Mucosa of stomach (tissue), 1 donor: ENCODE data around the gene ZFAND3.
"Not testable (repeated sequence)": the region's sequence is repeated elsewhere in the genome, so short reads cannot be mapped to it uniquely, and the experiment has no call there.

ENCODE experiments used
- H3K27me3 ChIP-seq: one replicate; pipeline ENCODE4 v1.7.0; 2013; ENCODE audit warnings: mild to moderate bottlenecking, low read length; ENCODE audit not compliant: control insufficient read depth, insufficient read depth
- H3K36me3 ChIP-seq: one replicate; pipeline ENCODE4 v1.7.0; 2013; ENCODE audit warnings: low read length; ENCODE audit not compliant: control insufficient read depth, insufficient read depth
- H3K4me1 ChIP-seq: one replicate; pipeline ENCODE4 v1.7.0; 2013; ENCODE audit warnings: mild to moderate bottlenecking, low read length; ENCODE audit not compliant: control insufficient read depth, insufficient read depth
- H3K4me3 ChIP-seq: one replicate; pipeline ENCODE4 v1.7.0; 2013; ENCODE audit warnings: low read length
- H3K9ac ChIP-seq: one replicate; pipeline ENCODE4 v1.7.0; 2013; ENCODE audit warnings: mild to moderate bottlenecking, low read length, moderate library complexity
- H3K9me3 ChIP-seq: one replicate; pipeline ENCODE4 v1.7.0; 2013; ENCODE audit warnings: mild to moderate bottlenecking, low read length, moderate library complexity; ENCODE audit not compliant: control insufficient read depth
- donor health status: Pancreatic carcinoma.

The ZFAND3 gene

GRCh38 chr6:37960139-37960935, 140.8 kb downstream of the ZFAND3 start:
- Histone ChIP-seq H3K9ac (no peak overlapping the region), H3K27me3 (no peaks in the 10 kb centered on the region), H3K9me3 (no peaks in the 10 kb centered on the region), H3K36me3 (no peaks in the 10 kb centered on the region), H3K4me1 (peaks cover 9% of the 10 kb centered on the region), H3K4me3 (no peak overlapping the region)

GRCh38 chr6:37962481-37963080, 143.1 kb downstream of the ZFAND3 start:
- not testable (repeated sequence) for H3K9me3 ChIP-seq, H3K4me3 ChIP-seq, H3K9ac ChIP-seq, H3K36me3 ChIP-seq, H3K27me3 ChIP-seq
- peaks cover 10% of the 10 kb centered on the region for H3K4me1 ChIP-seq

DNA sequence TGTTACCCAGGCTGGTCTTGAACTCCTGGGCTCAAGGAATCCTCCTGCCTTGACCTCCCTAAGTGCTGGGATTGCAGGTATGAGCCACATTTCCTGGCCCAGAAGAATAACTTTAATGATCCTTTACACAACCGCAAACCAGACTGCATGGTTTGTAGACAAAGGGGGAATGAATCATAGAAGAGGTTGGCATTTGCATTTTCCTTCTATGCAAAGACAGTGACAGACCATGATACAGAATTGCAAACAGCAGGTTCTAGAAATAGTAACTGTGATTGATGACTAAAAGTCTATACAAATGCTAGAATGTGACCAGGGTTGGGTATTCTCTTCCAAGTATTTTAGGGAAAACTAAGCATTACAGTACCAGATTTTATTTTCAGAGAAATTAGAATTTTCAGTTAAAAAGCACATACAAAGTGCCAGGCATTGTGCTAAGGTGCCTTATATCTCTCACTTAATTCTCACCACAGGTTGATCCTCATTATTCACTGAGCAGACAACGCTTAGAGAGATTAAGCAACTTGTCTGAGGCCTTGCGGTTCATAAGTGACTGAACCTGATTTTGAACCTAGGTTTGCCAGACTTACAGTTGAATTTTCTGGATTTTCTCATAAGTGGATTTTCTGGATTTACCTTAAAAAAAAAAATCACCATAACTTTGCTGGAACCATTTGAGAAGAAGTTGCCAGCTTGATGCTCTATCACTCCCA, 146.6 kb downstream of the ZFAND3 start:
- H3K9ac ChIP-seq = no peak overlapping the region

GRCh38 chr6:37966801-37967200, 147.3 kb downstream of the ZFAND3 start:
- Histone ChIP-seq H3K4me3 (no peak overlapping the region), H3K27me3 (no peaks in the 10 kb centered on the region), H3K4me1 (peaks cover 10% of the 10 kb centered on the region), H3K9ac (no peak overlapping the region), H3K36me3 (no peaks in the 10 kb centered on the region), H3K9me3 (no peaks in the 10 kb centered on the region)

More for the DNA sequence above, 146.6 kb downstream of the ZFAND3 start:
- H3K9me3 ChIP-seq = no peaks in the 10 kb centered on the region
- H3K4me3 ChIP-seq = no peak overlapping the region
- no peaks in the 10 kb centered on the region for H3K36me3 ChIP-seq
- H3K4me1 ChIP-seq = peaks cover 10% of the 10 kb centered on the region
- H3K27me3 ChIP-seq = no peaks in the 10 kb centered on the region

DNA sequence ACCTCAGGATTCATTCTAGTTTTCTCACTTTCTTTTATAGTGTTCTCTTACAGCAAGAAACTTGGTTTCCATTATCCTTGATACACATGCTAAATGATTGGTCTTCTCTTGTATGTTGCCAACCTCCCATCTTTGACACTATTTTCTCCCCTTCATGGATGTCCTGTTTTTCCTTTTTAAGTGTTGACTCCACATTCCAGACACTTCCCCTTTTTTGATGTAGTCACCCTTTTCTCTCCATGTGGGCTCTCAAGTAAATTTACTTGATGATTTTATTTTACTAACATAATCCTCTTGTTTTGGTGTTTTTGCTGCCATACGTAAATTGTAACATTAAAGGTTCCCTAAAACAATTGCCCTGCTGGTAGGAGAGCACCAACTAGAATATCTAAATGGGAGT, 148.1 kb downstream of the ZFAND3 start:
- H3K36me3 ChIP-seq = no peaks in the 10 kb centered on the region
- peaks cover 10% of the 10 kb centered on the region for H3K4me1 ChIP-seq
- no peak overlapping the region for H3K9ac ChIP-seq
- no peaks in the 10 kb centered on the region for H3K27me3 ChIP-seq
- H3K9me3 ChIP-seq = no peaks in the 10 kb centered on the region
- H3K4me3 ChIP-seq = no peak overlapping the region

GRCh38 chr6:37971266-37971665, 151.7 kb downstream of the ZFAND3 start:
- Histone ChIP-seq H3K9me3 (no peaks in the 10 kb centered on the region), H3K9ac (no peak overlapping the region), H3K4me1 (no peaks in the 10 kb centered on the region), H3K36me3 (no peaks in the 10 kb centered on the region), H3K27me3 (no peaks in the 10 kb centered on the region), H3K4me3 (no peak overlapping the region)

- Histone ChIP-seq H3K36me3 (no peaks in the 10 kb centered on the region), H3K27me3 (no peaks in the 10 kb centered on the region), H3K4me3 (no peak overlapping the region), H3K4me1 (no peaks in the 10 kb centered on the region), H3K9me3 (no peaks in the 10 kb centered on the region), H3K9ac (no peak overlapping the region)
These were observed 152.3 kb downstream of the ZFAND3 start for GRCh38 chr6:37971711-37972390.

DNA sequence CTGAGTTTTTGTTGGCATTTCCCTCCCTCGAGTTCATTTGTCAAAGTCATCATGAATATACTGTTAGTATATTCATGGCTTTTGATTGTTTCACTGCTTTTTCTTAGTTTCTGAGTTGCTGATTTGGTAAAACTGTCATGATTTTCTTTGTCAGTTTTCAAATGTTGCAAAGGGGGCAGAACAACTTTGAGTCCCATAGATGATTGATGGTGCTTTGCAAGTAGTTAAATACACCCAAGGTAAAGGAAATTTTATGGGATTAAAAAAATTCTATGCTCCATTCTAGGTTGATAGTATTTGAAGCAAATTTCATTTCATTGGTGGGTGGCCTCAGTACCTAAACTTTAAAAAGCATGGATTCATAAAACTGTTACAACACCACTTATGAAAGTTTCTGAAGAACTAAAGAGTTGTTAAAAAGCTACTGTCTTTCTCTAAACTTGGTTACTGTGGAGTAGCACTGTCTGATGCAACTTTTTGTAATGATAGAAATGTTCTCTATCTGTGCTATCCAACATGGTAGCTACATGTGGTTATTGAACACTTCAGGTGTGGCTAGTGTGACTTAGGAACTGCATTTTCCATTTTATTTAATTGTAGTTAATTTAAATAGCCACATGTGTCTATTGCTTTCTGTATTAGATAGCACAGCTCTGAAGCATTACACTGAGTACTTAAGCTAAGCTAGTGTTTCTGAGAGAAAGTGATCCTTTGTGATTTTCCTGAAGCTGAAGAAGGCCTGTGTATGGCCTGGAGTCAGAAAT, 153.6 kb downstream of the ZFAND3 start:
- Histone ChIP-seq H3K36me3 (no peaks in the 10 kb centered on the region), H3K4me3 (no peak overlapping the region), H3K4me1 (no peaks in the 10 kb centered on the region), H3K9me3 (no peaks in the 10 kb centered on the region), H3K9ac (no peak overlapping the region), H3K27me3 (no peaks in the 10 kb centered on the region)

DNA sequence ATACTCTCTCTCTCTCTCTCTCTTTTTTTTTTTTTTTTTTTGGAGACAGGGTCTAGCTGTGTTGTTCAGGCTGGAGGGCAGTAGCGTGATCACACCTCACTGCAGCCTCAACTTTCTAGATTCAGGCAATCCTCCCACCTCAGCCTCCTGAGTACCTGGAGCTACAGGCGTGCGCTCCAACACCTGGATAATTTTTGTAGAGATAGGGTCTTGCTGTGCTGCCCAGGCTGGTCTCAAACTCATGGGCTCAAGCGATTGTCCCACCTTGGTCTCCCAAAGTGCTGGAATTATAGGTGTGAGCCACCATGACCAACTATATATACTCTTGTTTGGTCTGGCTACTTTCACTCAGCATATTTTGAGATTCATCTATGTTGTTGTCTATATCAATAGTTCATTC, 154.9 kb downstream of the ZFAND3 start:
- Histone ChIP-seq H3K27me3 (no peaks in the 10 kb centered on the region), H3K9me3 (no peaks in the 10 kb centered on the region), H3K4me3 (no peak overlapping the region), H3K9ac (no peak overlapping the region), H3K4me1 (peaks cover 4% of the 10 kb centered on the region), H3K36me3 (no peaks in the 10 kb centered on the region)

- Histone ChIP-seq H3K36me3 (no peaks in the 10 kb centered on the region), H3K9me3 (no peaks in the 10 kb centered on the region), H3K9ac (no peak overlapping the region), H3K4me1 (peaks cover 9% of the 10 kb centered on the region), H3K27me3 (no peaks in the 10 kb centered on the region), H3K4me3 (no peak overlapping the region)
These were observed 155.4 kb downstream of the ZFAND3 start for GRCh38 chr6:37974943-37975342.

DNA sequence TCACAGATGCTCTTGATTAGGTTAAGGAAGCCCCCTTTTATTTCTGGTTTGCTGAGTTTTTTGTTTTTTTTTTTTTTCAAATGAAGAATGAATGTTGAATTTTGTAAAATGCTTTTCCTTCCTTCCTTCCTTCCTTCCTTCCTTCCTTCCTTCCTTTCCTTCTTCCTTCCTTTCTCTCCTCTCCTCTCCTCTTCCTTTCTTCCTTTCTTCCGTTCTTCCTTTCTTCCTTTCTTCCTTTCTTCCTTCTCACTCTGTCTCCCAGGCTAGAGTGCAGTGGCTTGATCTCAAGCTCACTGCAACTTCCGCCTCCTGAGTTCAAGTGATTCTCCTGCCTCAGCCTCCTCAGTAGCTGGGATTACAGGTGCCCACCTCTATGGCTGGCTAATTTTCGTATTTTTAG, 158.2 kb downstream of the ZFAND3 start:
- H3K36me3 ChIP-seq = no peaks in the 10 kb centered on the region
- H3K4me3 ChIP-seq = no peak overlapping the region
- peaks cover 12% of the 10 kb centered on the region for H3K4me1 ChIP-seq
- H3K9me3 ChIP-seq = no peaks in the 10 kb centered on the region
- H3K27me3 ChIP-seq = no peaks in the 10 kb centered on the region
- no peak overlapping the region for H3K9ac ChIP-seq
